GM19455 (cell line): ENCODE measurements around the gene TM4SF18.

Source experiments
- ATAC-seq: cut with Tn5 transposase; IDR thresholded peaks from one replicate; pipeline ENCODE4 v1.9.1; 2021; ENCODE audit not compliant: unreplicated experiment

TM4SF18 gene

DNA sequence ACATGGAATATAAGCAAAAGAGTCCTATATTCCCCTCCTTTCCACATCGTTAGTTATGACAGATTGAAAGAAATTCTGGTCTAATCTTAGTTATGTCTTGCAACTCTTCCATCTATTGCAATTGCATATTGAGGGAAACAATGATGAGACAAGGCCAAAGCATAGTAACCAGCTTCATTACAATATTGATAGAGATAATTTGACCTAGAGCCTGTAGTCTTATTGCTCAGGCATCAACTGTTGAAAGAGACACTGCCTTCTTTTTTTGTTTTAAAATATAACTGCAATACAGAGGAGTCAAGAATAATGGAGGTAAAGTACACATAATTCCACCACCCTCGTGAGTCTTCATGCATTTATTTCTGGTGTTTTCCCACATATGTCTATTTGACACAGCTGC lies 2.0 kb downstream of the TM4SF18 start:
- no peak for ATAC-seq

DNA sequence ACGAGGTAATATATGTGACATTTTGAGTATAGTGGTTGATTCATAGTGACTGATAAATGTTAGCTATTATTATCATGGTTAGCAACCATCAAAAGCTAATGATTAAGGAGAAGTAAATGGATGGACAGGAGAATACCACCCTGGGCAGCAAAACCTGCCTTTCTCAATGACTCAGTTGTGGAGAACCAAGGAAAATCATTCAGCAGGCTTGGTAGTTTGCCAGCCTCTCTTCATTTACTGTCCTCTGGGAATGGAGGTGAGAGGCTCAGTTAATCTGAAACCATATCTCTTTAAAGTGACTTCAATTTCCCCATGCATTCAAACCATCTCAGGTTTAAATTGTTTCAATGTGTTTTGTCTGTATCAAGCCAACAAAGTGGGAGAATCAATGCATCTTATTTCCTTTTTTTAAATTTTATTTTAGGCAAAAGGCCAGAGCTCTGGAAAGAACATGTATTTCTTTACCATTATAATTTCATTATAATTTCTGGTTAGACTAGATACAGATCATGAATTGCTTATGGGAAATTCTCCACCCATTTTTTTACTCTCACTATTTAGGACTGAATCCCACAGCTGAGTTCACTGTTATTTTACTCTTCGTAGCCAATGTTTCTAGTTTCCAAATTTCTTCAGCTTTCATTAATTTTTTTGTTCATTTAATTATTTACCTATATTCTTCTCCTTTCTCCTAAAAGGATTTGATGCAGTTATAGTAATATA lies 2.7 kb downstream of the TM4SF18 start:
- ATAC-seq: no peak

DNA sequence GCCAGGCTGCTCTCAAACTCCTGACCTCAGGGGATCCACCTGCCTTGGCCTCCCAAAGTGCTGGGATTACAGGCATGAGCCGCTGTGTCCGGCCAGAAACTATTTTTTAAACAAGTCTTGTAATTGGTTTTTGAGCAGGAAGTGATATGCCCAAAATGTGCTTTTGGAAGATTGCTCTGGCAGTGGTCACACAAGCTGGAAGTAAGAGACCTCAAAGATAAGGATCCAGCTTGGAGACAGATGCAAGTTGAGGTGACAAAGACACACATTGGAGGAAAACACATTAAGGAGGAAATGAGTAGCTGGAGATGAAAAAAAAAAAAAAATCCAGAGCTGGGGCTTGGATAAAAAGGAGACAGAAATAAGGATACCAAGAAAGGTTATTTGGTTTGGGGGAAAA lies 6.3 kb downstream of the TM4SF18 start:
- no peak for ATAC-seq

DNA sequence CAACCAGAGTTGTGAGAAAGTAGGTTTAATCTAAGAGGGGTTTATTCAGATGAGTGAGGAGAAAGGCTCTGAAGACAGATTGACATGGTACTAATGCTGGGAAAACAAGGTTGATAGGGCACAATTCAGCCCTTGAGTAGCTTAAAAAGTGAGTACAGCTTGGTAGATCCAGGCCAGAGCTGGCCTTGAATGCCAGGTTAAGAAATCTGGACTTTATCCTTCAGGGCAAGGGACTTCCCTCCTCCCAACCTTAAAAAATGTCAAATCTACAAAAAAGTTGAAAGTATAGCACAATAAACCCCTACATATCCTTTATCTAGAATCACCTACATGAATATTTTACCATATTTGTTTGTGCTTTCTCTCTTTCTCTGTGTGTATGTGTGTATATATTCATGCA lies 7.9 kb downstream of the TM4SF18 start:
- no peak for ATAC-seq

DNA sequence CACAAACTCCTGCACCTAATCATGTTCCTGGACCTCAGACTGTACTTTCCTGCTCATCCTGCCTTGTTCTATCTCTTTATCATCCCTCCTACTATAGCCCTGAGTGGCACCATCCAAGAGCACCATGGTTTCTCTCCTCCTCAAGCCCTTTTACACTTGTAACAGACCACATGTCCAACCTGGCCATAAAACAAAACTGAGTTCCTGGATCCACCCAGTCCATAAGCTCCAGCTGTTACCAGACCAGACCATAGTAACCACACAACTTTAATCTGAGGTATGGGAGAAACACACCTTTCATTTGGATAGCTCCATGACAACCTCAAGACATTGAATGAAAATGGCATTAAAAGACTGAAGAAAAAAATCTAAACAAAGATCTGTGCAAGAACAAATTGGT lies 9.1 kb downstream of the TM4SF18 start:
- no peak for ATAC-seq

DNA sequence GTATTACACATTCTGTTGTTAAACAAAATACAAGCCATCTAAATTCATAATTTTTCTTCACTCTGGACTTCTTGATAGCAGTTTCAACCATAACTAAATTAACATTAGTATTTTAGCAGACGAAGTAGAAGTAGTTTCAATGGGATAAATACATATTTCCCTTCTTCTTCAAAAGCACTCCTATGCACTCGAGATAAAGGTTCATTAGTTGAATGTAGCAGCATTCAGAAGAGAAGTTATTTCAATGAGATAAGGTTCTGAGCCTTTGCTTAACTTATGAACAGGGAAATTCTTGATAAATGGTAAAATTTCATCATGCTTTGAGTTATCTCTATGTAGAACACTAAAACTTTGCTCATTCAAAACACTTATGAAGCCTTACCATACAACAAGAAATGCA lies 11.8 kb downstream of the TM4SF18 start:
- no peak for ATAC-seq

DNA sequence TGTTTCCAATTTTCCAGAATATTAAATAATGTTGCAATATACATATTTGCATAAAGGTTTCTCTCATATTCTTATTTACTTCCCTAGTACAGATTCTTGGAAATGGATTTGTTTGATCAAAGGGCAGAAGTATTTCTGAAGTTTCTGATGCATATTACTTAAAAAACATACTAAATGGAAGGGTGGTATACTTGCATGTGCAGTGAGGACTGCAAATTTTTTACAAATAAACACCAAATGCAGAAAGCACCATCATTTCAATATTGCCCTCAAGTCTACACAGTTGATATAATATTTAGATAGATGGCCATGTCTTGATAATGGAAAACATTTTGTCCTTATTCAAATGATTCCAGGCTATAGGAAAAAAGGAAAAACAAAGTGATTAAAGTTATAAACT lies 12.3 kb downstream of the TM4SF18 start:
- ATAC-seq: no peak

DNA sequence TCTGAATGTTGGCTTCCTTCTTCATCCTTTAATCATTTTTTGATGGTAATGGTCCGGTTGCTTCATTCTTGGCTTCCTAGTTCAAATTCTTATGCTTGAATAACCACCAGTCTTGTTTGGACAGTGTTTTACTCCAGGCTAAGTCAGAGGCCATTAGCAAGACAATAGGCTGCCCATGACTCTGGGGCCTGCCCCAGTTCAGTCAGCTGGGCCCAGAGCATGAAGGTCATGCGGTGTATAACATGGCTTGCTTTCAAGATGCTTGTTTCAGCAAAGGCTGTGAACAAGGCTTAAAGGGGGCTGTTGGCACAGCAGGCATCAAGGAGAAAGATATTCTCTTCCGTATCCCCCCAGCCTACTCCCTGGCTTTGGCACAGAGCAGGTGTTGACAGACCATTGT lies 13.7 kb downstream of the TM4SF18 start:
- ATAC-seq: no peak

DNA sequence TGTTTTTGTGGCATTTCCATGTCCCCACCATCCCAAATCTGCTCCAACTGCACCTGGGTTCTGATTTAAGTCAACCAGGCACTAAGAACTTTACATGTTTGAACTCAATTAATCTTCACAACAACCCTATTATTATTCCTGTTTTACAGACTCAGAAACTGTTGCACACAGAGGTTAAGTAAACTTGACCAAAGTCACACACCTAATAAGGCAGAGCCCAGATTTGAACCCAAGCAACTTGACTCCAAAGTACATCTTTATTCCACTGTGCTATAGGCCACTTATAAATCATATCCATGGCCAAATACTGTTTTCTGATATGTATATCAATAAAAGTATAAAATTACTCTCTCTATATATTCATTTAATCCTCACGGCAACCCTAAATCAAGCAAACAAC lies 16.4 kb downstream of the TM4SF18 start:
- ATAC-seq: no peak

DNA sequence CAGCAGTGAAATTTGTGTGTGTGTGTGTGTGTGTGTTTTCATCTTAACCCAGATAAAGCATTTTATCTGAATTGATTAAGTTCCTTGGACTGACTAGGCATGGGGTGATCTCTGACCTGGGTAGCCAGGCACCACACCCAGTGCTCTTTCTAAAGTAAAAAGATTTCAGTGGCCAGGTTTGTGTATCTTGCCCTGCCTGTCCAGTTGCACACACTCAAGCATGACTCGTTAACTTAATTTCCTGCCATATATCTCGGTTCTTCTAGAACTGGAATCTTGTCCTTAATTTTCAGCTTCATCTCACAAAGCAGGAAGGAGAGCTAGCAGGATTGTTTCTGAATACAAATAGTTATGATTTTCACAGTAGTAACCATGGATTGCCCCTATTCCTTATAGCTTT lies 17.0 kb downstream of the TM4SF18 start:
- no peak for ATAC-seq

DNA sequence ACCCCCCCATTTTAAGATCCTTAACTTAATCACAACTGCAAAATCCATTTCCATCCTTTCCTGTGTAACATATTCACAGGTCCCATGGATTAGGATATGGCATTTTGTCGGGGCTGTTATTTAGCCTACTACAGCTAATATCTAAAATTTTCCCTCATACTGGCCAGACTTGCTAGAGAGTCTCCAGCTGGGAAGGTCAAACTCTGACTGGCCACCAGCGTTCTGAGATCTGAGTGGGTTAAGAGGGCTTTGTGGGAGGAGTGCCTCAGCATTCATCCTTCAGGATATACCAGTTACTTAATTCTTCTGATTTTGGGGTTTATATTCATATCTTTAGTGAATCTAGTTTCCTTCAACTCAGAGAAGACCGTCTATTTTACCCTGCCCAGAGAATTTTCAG lies 17.7 kb downstream of the TM4SF18 start:
- ATAC-seq: no peak

DNA sequence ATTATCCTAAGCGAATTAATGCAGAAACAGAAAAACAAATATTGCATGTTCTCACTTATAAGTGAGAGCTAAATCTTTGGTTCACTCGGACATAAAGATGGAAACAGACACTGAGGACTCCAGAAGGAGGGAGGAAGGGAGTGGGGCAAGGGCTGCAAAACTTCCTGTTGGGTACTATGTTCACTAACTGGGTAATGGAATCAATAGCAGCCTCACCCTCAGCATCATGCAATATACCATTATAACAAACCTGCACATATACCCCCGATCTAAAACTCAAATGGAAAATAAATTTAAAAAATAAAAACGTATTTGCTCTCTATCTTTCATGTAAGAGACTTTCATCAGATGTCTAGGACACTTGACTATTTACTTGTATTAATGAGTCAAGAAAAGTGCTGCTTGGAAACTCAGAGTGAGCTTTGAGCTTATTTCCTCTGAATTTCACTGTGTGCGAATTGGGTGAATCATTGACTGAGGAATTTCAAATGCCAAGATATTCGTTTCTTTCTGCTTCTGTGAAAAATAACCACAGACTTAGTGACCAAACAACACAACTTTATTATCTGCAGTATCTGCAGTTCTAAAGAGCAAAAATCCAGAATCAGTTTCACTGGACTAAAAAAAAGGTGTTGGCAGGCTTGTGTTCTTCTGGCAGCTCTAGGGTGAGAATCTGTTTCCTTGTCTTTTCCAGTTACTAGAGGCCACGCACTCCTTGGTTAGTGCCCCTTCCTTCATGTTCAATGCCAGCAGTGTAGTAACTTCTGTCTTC lies 18.4 kb downstream of the TM4SF18 start:
- no peak for ATAC-seq

DNA sequence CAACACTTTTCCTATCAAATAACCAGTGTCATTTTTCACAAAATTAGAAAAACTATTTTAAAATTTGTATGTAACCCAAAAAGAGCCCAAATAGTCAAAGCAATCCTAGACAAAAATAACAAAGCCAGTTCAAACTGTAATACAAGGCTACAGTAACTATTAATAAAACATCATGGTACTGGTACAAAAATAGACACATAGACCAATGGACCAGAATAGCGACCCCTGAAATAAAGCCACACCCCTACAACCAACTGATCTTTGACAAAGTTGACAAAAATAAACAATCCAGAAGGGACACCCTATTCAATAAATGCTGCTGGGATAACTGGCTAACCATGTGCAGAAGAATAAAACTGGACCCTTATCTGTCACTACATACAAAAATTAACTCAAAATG lies 19.9 kb downstream of the TM4SF18 start:
- no peak for ATAC-seq

DNA sequence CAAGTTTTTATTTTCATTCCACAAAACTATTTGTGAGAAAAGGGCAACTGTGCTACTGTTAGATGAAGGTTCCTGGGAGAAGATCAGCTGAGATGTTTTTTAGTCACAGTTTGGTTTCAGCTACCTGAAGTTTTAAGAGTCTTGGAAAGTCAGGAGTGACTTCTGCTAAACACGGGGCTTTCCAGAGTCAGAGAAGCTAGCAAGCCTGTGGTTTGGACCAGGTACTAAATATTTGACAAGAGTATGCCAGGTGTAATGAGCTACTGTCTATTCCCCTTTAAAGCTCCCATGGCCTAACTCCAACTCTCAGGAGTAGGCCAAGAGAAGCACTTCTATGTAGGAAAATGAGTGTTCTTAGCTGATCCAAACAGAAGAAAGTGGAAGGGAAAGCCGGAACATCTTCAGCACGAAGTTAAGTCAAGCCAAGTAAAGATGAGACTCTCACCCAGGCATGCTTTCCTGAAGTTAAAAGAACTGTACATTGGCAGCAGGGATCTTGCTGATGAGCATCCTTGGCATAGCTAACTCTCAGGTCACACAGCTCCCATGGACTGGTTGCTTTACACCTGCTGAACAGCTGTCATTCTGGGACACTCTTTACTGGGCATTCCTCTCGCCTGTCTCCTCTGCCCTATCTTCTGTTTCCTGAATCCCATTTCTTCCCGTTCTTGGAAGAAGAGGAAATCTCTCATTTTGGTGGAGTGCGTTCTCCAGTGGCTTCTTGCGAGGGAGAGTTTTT lies 22.5 kb downstream of the TM4SF18 start:
- no peak for ATAC-seq

DNA sequence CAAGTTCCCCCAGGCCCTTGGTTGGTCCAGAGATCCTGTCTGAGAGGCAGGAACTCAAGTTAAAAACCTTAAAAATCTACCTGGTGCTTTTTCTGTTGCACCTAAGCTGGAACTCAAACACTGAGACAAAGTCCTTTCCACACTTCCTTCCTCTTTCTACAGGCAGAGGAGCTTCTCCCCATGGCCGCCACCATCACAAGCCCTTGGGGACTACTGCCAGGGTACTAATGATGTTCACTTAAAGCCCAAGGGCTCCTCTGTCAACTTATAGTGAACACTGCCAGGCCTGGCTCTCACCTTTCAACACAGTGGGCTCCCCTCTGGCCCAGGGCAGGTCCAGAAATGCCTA lies 26.0 kb downstream of the TM4SF18 start:
- ATAC-seq: no peak

DNA sequence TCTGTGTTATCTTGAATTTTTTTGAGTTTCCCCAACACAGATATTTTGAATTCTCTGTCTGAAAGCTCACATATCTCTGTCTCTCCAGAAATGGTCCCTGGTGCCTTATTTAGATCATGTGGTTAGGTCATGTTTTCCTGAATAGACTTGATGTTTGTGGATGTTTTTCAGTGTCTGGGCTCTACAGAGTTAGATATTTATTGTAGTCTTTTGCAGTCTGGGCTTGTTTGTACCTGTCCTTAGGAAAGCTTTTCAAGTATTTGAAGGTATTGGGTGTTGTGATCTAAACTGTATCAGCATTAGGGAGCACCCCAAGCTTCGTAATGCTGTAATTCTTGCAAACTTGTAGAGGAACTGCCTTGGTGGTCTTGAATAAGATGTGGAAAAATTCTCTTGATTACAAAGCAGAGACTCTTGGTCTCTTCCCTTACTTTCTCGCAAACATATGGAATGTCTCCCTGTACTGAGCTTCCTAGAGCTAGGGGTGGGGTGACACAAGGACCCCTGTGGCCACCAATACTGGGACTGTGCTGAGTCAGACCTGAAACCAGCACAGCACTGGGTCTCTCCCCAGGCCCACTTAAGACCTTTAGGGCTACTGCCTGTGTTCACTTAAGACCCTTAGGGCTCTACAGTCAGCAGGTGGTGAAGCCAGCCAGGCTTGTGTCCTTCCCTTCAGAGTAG lies 26.5 kb downstream of the TM4SF18 start:
- ATAC-seq: no peak

DNA sequence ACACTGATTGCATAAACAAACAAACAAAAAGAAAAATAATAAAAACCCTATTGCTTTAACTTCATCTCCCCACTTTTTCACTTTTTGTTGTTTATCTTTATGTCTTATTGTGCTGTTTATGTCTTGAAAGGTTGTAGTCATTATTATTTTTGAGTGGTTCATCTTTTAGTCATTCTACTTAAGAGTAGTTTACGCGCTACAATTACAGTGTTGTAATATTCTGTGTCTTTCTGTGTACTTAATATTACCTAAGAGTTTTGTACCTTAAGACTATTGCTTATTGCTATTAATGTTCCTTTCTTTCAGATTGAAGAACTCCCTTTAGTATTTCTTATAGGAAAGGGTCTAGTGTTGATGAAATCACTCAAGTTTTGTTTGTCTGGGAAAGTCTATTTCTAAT lies 28.1 kb downstream of the TM4SF18 start:
- ATAC-seq: no peak

DNA sequence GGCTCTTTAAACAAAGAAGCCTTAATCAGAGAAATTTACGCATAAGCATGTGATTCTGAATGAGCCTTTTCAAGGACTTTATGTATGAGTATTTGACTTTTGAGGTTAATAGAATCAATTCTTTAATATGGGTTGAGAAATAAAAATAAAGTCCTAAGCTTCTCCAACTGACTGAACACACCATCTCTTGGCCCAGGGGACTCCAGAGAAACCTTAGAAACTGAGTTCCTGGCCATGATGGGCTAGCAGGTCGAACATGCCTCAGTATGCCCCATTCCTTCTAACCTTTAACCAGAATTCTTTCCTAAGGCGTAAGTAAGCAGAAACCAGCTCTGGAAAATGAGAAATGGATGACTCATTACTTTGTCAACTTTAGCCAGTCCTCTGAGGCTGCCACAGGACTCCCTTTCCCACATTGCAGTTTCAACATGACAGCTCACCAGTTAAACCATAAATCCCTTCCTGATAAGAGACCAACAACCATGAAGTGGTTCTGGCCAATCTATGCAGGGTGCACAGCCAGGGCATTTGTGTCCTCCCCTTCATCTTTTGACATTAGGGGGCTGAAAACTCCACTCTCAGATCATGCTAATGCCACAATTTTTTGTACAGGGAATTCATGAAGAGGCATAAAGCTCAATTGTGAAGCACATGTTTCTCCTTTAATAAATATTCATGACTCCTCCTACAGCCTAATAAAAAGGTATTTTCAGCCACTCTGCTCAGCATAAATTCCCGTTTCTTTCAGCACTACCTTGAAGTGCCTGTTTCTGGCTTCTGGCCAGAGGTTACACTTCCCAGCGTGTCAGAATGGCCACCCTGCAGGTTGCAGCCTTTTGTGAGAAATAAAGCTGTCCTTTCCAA lies 33.3 kb downstream of the TM4SF18 start:
- no peak for ATAC-seq

DNA sequence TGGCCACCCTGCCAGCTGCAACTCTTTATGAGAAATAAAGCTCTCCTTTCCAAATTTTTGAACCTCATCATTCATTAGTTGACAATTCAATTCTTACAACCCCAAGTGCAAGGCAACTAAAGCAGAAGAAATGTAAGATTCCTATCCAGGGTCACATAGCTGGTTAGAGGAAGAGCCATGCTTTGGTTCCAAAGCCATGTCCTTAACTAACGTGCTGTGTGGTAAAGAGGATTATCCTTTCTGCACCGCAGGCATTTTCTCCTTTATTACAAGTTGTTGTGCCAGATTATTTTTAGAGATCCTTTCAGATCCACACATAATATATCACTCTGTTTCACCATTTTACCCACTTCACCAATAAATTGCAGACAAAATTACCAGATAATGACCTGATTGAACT lies 36.5 kb downstream of the TM4SF18 start:
- ATAC-seq: no peak

DNA sequence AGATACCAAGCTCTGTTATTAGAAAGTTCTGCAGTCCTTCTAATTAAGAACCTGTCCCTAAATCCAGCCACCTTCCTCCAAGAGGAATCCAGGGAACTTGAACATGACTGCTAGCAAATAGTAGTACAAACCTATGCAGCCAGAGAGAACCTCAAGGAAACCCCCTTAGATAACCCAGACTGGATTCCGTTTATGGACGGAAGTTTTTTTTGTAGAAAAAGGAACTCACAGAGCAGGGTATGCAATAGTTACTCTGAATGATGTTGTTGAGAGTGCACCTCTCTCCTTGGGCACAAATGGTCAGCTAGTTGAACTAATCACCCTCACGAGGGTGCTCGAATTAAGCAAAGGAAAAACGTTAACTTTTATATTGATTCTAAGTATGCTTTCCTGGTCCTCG lies 40.8 kb downstream of the TM4SF18 start:
- no peak for ATAC-seq

DNA sequence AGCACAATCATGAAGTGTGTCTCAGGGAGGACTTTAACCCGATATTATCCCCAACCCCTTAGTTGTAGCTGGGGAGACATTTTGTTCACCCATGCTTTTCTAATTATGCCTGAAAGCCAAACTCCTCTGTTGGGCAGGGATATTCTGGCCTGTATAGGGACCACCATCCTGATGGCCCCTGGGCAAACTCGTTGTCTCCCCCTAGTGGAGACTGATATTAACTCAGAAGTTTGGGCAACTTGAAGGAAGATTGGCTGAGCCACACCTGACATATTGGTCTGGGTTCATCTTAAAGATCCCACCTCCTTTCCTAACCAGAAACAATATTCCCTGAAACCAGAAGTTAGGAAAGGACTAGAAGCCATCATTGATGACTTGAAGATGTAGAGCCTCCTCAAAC lies 42.3 kb downstream of the TM4SF18 start:
- no peak for ATAC-seq
